Neural progenitor cell (in vitro differentiated cells): ENCODE results near the gene TANK. TPM values are rescaled to one million over a fixed set of nuclear protein-coding genes. Genes with fewer than 3 reads are reported as not detected.
"Not testable (repeated sequence)": the region's sequence is repeated elsewhere in the genome, so short reads cannot be mapped to it uniquely, and the experiment has no call there.

Experiments
- DNase-seq: peaks from one replicate; pipeline ENCODE4 v3.0.0-alpha.2; 2016; ENCODE audit warnings: low spot score
- H2AFZ ChIP-seq: fragments of 200-600 bp; sonication (generic); replicated peaks from 2 replicates; pipeline ENCODE4 v1.6.1; 2016; ENCODE audit warnings: antibody characterized with exemption
- H3F3A ChIP-seq: fragments of 200-600 bp; sonication (generic); 2 replicates; pipeline ENCODE4 v1.6.1; 2016; ENCODE audit warnings: antibody characterized with exemption, low read depth
- H3K27ac ChIP-seq: fragments of 200-600 bp; sonication (generic); 2 replicates; pipeline ENCODE4 v1.5.1; 2016; ENCODE audit warnings: mild to moderate bottlenecking
- H3K27me3 ChIP-seq: fragments of 200-600 bp; sonication (generic); 2 replicates; pipeline ENCODE4 v1.6.1; 2016; ENCODE audit warnings: mild to moderate bottlenecking, moderate library complexity
- H3K36me3 ChIP-seq: fragments of 200-600 bp; sonication (generic); 2 replicates; pipeline ENCODE4 v1.5.1; 2016
- H3K4me1 ChIP-seq: fragments of 200-600 bp; sonication (generic); 2 replicates; pipeline ENCODE4 v1.6.1; 2016; ENCODE audit warnings: mixed run types
- H3K4me2 ChIP-seq: fragments of 200-600 bp; sonication (generic); 2 replicates; pipeline ENCODE4 v1.6.1; 2016
- H3K4me3 ChIP-seq: fragments of 200-600 bp; sonication (generic); 2 replicates; pipeline ENCODE4 v1.5.1; 2016
- H3K79me2 ChIP-seq: fragments of 200-600 bp; sonication (generic); 2 replicates; pipeline ENCODE4 v1.6.1; 2016; ENCODE audit warnings: low read depth
- H3K9ac ChIP-seq: fragments of 200-600 bp; sonication (generic); 2 replicates; pipeline ENCODE4 v1.6.1; 2016
- H3K9me3 ChIP-seq: fragments of 200-600 bp; sonication (generic); 2 replicates; pipeline ENCODE4 v1.5.1; 2016; ENCODE audit warnings: low read depth
- H4K20me1 ChIP-seq: fragments of 200-600 bp; sonication (generic); 2 replicates; pipeline ENCODE4 v1.6.1; 2016; ENCODE audit warnings: low read depth
- H3K27ac Mint-ChIP-seq: 3 replicates; pipeline ENCODE4 v1.8.0; 2021; ENCODE audit warnings: mixed read lengths
- H3K27me3 Mint-ChIP-seq: 2 replicates; pipeline ENCODE4 v1.8.0; 2022; ENCODE audit warnings: low read depth, mild to moderate bottlenecking, inconsistent platforms, moderate library complexity, mixed read lengths; ENCODE audit not compliant: insufficient read depth
- H3K36me3 Mint-ChIP-seq: 3 replicates; pipeline ENCODE4 v1.8.0; 2021; ENCODE audit warnings: mixed read lengths
- H3K4me1 Mint-ChIP-seq: 3 replicates; pipeline ENCODE4 v1.8.0; 2021; ENCODE audit warnings: mixed read lengths
- H3K4me3 Mint-ChIP-seq: 3 replicates; pipeline ENCODE4 v1.8.0; 2021; ENCODE audit warnings: mild to moderate bottlenecking, moderate library complexity, mixed read lengths
- H3K9me3 Mint-ChIP-seq: 3 replicates; pipeline ENCODE4 v1.8.0; 2020; ENCODE audit warnings: mixed read lengths
- EZH2 ChIP-seq: fragments of 200-600 bp; sonication (generic); IDR thresholded peaks from 2 replicates; pipeline ENCODE4 v1.6.1; 2017; ENCODE audit warnings: antibody characterized with exemption, mild to moderate bottlenecking, moderate library complexity
- EZH2phosphoT487 ChIP-seq: fragments of 200-600 bp; sonication (generic); IDR thresholded peaks from 2 replicates; pipeline ENCODE4 v1.6.1; 2017; ENCODE audit warnings: antibody characterized with exemption
- total RNA-seq: library from RNA; depleted of rRNA; stranded (reverse); fragments of >200 nt; gene quantifications from 2 replicates; pipeline ENCODE4 v1.2.3, GENCODE V29; 2015; ENCODE audit warnings: low replicate concordance
- TF ChIP-seq, protein P1 (sequence below): fragments of 200-600 bp; sonication (generic); IDR thresholded peaks from 2 replicates; pipeline ENCODE4 v1.5.1; 2017; ENCODE audit warnings: antibody characterized with exemption, mild to moderate bottlenecking

Gene TANK
- total RNA-seq, 1 donor from 2014 or later: 43.5 TPM

DNA sequence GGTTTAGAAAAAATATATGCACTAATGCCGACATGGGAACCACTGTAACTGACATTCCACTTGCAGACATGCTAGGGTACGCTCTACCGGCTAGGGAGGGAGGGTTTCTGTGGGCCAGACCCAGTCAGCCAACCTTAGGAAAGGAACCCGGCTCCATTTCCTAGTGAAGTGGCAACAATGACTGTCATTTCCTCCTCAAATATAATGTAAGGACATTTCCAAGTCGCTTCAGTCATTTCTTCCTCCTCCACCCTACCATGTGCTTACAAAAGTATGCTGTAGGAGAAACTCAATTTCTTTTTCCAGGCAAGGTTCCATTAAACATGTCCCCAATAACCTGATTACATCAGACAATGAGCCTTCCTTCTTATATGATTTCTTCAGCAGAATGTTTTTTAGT, 83.7 kb downstream of the TANK start:
- H3K36me3 Mint-ChIP-seq: peaks cover 1% of the 10 kb centered on the region
- H3K79me2 ChIP-seq: no peaks in the 10 kb centered on the region
- H3K4me2 ChIP-seq: peak overlapping the region; percentile 73
- no peaks in the 10 kb centered on the region for H3K36me3 ChIP-seq
- no peak for DNase-seq
- peaks cover 43% of the 10 kb centered on the region for H3K4me1 Mint-ChIP-seq
- H3K4me1 ChIP-seq: peaks cover 71% of the 10 kb centered on the region
- H4K20me1 ChIP-seq: no peaks in the 10 kb centered on the region
- peak overlapping the region; percentile 37 for H3K4me3 ChIP-seq
- TF ChIP-seq, protein P1, sequence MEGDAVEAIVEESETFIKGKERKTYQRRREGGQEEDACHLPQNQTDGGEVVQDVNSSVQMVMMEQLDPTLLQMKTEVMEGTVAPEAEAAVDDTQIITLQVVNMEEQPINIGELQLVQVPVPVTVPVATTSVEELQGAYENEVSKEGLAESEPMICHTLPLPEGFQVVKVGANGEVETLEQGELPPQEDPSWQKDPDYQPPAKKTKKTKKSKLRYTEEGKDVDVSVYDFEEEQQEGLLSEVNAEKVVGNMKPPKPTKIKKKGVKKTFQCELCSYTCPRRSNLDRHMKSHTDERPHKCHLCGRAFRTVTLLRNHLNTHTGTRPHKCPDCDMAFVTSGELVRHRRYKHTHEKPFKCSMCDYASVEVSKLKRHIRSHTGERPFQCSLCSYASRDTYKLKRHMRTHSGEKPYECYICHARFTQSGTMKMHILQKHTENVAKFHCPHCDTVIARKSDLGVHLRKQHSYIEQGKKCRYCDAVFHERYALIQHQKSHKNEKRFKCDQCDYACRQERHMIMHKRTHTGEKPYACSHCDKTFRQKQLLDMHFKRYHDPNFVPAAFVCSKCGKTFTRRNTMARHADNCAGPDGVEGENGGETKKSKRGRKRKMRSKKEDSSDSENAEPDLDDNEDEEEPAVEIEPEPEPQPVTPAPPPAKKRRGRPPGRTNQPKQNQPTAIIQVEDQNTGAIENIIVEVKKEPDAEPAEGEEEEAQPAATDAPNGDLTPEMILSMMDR: no peak
- TF ChIP-seq EZH2 (no peak), EZH2phosphoT487 (no peak)
- no peak overlapping the region for H3K9ac ChIP-seq
- H2AFZ ChIP-seq: peak overlapping the region; percentile 83
- H3K27ac ChIP-seq: no peak overlapping the region
- peaks cover 31% of the 10 kb centered on the region for H3K27me3 ChIP-seq
- no peaks in the 10 kb centered on the region for H3K9me3 Mint-ChIP-seq
- H3F3A ChIP-seq: peaks cover 59% of the 10 kb centered on the region
- H3K9me3 ChIP-seq: no peaks in the 10 kb centered on the region
- H3K4me3 Mint-ChIP-seq: no peak overlapping the region
- H3K27ac Mint-ChIP-seq: no peak overlapping the region
- peaks cover 18% of the 10 kb centered on the region for H3K27me3 Mint-ChIP-seq

GRCh38 chr2:161244387-161245260, 84.4 kb downstream of the TANK start:
- H3K79me2 ChIP-seq, H3K9ac ChIP-seq, H4K20me1 ChIP-seq, H3K9me3 ChIP-seq, H3K27ac ChIP-seq, H3K9me3 Mint-ChIP-seq, H3K36me3 ChIP-seq, H3K36me3 Mint-ChIP-seq: not testable (repeated sequence)
- peak overlapping the region; percentile 83 for H2AFZ ChIP-seq
- peaks cover 31% of the 10 kb centered on the region for H3K27me3 ChIP-seq
- H3K4me2 ChIP-seq: peak overlapping the region; percentile 73
- H3K4me1 ChIP-seq: peaks cover 70% of the 10 kb centered on the region
- peak overlapping the region; percentile 67 for H3K27ac Mint-ChIP-seq
- H3K4me3 Mint-ChIP-seq: peak overlapping the region; percentile 63
- peak overlapping the region; percentile 37 for H3K4me3 ChIP-seq
- H3K4me1 Mint-ChIP-seq: peaks cover 40% of the 10 kb centered on the region
- peak; percentile 50 for DNase-seq
- peaks cover 52% of the 10 kb centered on the region for H3F3A ChIP-seq
- H3K27me3 Mint-ChIP-seq: peaks cover 15% of the 10 kb centered on the region

DNA sequence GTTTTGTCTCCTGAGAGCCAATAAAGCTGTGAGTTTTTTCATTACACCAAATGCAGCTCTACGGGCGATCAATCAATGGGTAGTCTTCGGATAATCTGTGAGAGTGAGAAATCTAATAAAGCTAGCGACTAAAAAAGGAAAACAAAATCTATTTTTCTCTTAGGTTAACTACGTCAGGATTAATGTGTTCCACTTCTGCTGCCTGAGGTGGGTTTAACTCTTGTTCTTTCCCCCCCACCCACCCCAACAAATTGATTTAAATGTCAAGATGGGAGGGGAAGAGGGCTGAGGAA, 85.0 kb downstream of the TANK start:
- peak overlapping the region; percentile 67 for H3K27ac Mint-ChIP-seq
- Histone ChIP-seq H3K4me1 (peaks cover 64% of the 10 kb centered on the region), H3K36me3 (no peaks in the 10 kb centered on the region), H3K27ac (no peak overlapping the region), H4K20me1 (no peaks in the 10 kb centered on the region), H3F3A (peaks cover 46% of the 10 kb centered on the region), H3K4me2 (peak overlapping the region; percentile 73), H3K79me2 (no peaks in the 10 kb centered on the region), H3K9ac (no peak overlapping the region), H3K9me3 (no peaks in the 10 kb centered on the region), H3K4me3 (peak overlapping the region; percentile 37), H2AFZ (peak overlapping the region; percentile 83), H3K27me3 (peaks cover 26% of the 10 kb centered on the region)
- H3K4me3 Mint-ChIP-seq: peak overlapping the region; percentile 63
- H3K27me3 Mint-ChIP-seq: peaks cover 14% of the 10 kb centered on the region
- H3K4me1 Mint-ChIP-seq: peaks cover 36% of the 10 kb centered on the region
- TF ChIP-seq EZH2: no peak
- peaks cover 1% of the 10 kb centered on the region for H3K36me3 Mint-ChIP-seq
- no peaks in the 10 kb centered on the region for H3K9me3 Mint-ChIP-seq
- DNase-seq: no peak

DNA sequence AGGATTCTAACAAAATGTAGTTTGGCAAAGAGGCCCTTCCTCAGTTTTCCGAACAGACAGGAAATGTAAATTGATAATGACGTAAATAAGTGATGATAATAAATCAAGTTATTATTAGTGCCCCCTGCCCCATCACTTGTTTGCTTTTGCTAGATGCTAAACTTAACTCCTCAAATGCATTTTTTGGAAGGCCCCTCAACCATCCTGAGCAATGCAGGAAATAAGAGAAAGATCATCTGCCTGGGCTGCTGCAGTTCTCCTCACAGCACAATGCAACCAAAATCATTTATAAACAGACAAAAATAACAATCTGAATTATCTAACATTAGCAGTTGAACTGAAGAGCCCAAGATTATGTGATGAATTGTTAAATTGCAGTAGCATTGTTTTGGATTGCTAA, 85.4 kb downstream of the TANK start:
- Histone ChIP-seq H3K4me1 (peaks cover 60% of the 10 kb centered on the region), H3K36me3 (no peaks in the 10 kb centered on the region), H3F3A (peaks cover 43% of the 10 kb centered on the region), H3K9me3 (no peaks in the 10 kb centered on the region), H3K4me3 (peak overlapping the region; percentile 37), H3K4me2 (peak overlapping the region; percentile 73), H3K27ac (no peak overlapping the region), H3K27me3 (peaks cover 21% of the 10 kb centered on the region), H3K9ac (no peak overlapping the region), H3K79me2 (no peaks in the 10 kb centered on the region), H4K20me1 (no peaks in the 10 kb centered on the region), H2AFZ (no peak overlapping the region)
- H3K9me3 Mint-ChIP-seq: no peaks in the 10 kb centered on the region
- no peak for DNase-seq
- no peak overlapping the region for H3K4me3 Mint-ChIP-seq
- H3K27ac Mint-ChIP-seq: no peak overlapping the region
- peaks cover 1% of the 10 kb centered on the region for H3K36me3 Mint-ChIP-seq
- peaks cover 16% of the 10 kb centered on the region for H3K27me3 Mint-ChIP-seq
- no peak for TF ChIP-seq EZH2
- peaks cover 36% of the 10 kb centered on the region for H3K4me1 Mint-ChIP-seq
